Fibroblast of lung (primary cell): ENCODE results near the gene MLC1. TPM values are rescaled to one million over a fixed set of nuclear protein-coding genes. Genes with fewer than 3 reads are reported as not detected.

Experiments used
- DNase-seq, 2 donors: peaks; one replicate each; pipeline versions ENCODE4 v3.0.0 to v3.0.0-alpha.2; 2010; ENCODE audit warnings: low read depth in 2 of 2
- H2AFZ ChIP-seq: 2 replicates; pipeline ENCODE4 v1.5.1; 2012; ENCODE audit warnings: low read length, control low read depth, inconsistent platforms
- H3K27ac ChIP-seq: 2 replicates; pipeline ENCODE4 v1.5.1; 2011; ENCODE audit warnings: low read length, control low read depth; ENCODE audit not compliant: insufficient read depth
- H3K27me3 ChIP-seq: 2 replicates; pipeline ENCODE4 v1.5.1; 2011; ENCODE audit warnings: mild to moderate bottlenecking, low read length; ENCODE audit not compliant: control insufficient read depth, insufficient read depth
- H3K36me3 ChIP-seq: 2 replicates; pipeline ENCODE4 v1.5.1; 2011; ENCODE audit warnings: low read length; ENCODE audit not compliant: control insufficient read depth, insufficient read depth
- H3K4me1 ChIP-seq: 2 replicates; pipeline ENCODE4 v1.5.1; 2011; ENCODE audit warnings: low read length; ENCODE audit not compliant: control insufficient read depth, insufficient read depth; ENCODE audit errors: extremely low read depth
- H3K4me2 ChIP-seq: 2 replicates; pipeline ENCODE4 v1.5.1; 2011; ENCODE audit warnings: low read length, control low read depth; ENCODE audit not compliant: insufficient read depth; ENCODE audit errors: extremely low read depth
- H3K4me3 ChIP-seq, 4 experiments: fragments of 200-600 bp in 1 of 4; sonication (generic) in 1 of 4; replicated peaks in 1 of 4; 2 replicates each; pipeline ENCODE4 v1.5.1; 2011 to 2016; ENCODE audit warnings: low read length in 4 of 4, low read depth in 3 of 4, mild to moderate bottlenecking in 3 of 4, control low read depth in 2 of 4, inconsistent platforms in 1 of 4, mixed read lengths in 1 of 4; ENCODE audit not compliant: insufficient read depth in 1 of 4; ENCODE audit errors: control extremely low read depth in 1 of 4
- H3K79me2 ChIP-seq: 2 replicates; pipeline ENCODE4 v1.5.1; 2012; ENCODE audit warnings: mild to moderate bottlenecking, low read length, inconsistent platforms; ENCODE audit not compliant: control insufficient read depth, insufficient read depth
- H3K9ac ChIP-seq: 2 replicates; pipeline ENCODE4 v1.5.1; 2011; ENCODE audit warnings: mild to moderate bottlenecking, low read length, control low read depth; ENCODE audit not compliant: insufficient read depth
- H3K9me3 ChIP-seq: 2 replicates; pipeline ENCODE4 v1.5.1; 2012; ENCODE audit warnings: low read depth, low read length; ENCODE audit not compliant: control insufficient read depth, insufficient read depth
- H4K20me1 ChIP-seq: 2 replicates; pipeline ENCODE4 v1.5.1; 2011; ENCODE audit warnings: low read length; ENCODE audit not compliant: control insufficient read depth, insufficient read depth; ENCODE audit errors: extremely low read depth
- EZH2 ChIP-seq: IDR thresholded peaks from 2 replicates; pipeline ENCODE4 v1.5.1; 2012; ENCODE audit warnings: low read length, control low read depth, mild to moderate bottlenecking; ENCODE audit errors: missing control alignments
- polyA plus RNA-seq, 2 donors: library from polyadenylated mRNA; depleted of rRNA in 1 of 2; stranded (reverse) in 1 of 2; unstranded in 1 of 2; fragments of >200 nt; gene quantifications; 2 replicates each; pipeline ENCODE4 v1.2.1, GENCODE V29; 2011 to 2012; ENCODE audit warnings: missing spikeins in 1 of 2
- total RNA-seq: library from RNA; depleted of rRNA; stranded (reverse); fragments of >200 nt; gene quantifications from 2 replicates; pipeline ENCODE4 v1.2.1, GENCODE V29; 2014
- TF ChIP-seq, protein P1 (sequence below), 2 donors: IDR thresholded peaks in 1 of 2; conservative IDR thresholded peaks in 1 of 2; 1 replicate in 1 of 2; 2 replicates in 1 of 2; pipeline ENCODE4 v1.5.1; 2011 to 2012; ENCODE audit warnings: low read length in 2 of 2, control low read depth in 1 of 2, inconsistent platforms in 1 of 2, low read depth in 1 of 2, mild to moderate bottlenecking in 1 of 2

The MLC1 gene
- total and polyA plus RNA-seq, 2 donors (not counting 1 experiment from before 2014, with no cell fraction given), result under 0.01 TPM; not detected in 1

DNA sequence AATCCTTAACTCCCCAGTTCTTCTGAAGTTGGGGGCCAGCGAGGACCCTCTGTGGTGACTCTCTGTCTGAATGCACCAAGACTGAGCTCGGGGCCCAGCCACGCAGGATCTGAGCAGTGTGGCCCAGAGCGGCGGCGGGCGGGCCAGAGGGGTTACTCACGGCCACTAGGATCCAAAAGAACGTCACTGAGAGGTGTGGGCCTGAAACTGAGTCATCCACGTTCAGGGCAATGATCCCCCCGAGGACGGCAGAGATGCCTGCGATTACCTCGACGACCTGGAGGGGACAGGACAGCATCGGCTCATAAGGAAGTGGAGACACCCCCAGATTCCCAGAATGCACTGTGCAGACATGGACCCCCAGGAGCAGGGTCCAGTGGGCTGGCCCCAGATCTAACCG, 11.2 kb downstream of the MLC1 start:
- no peaks in the 10 kb centered on the region for H3K9me3 ChIP-seq
- no peak overlapping the region for H3K4me2 ChIP-seq
- H4K20me1 ChIP-seq, result no peaks in the 10 kb centered on the region
- H3K27ac ChIP-seq, result no peak overlapping the region
- H3K4me1 ChIP-seq, result no peaks in the 10 kb centered on the region
- DNase-seq, result peak in 1 of 2 donors; percentile 32
- H2AFZ ChIP-seq, result no peak overlapping the region
- no peaks in the 10 kb centered on the region for H3K27me3 ChIP-seq
- no peak overlapping the region for H3K4me3 ChIP-seq
- H3K9ac ChIP-seq, result no peak overlapping the region
- TF ChIP-seq, protein P1, sequence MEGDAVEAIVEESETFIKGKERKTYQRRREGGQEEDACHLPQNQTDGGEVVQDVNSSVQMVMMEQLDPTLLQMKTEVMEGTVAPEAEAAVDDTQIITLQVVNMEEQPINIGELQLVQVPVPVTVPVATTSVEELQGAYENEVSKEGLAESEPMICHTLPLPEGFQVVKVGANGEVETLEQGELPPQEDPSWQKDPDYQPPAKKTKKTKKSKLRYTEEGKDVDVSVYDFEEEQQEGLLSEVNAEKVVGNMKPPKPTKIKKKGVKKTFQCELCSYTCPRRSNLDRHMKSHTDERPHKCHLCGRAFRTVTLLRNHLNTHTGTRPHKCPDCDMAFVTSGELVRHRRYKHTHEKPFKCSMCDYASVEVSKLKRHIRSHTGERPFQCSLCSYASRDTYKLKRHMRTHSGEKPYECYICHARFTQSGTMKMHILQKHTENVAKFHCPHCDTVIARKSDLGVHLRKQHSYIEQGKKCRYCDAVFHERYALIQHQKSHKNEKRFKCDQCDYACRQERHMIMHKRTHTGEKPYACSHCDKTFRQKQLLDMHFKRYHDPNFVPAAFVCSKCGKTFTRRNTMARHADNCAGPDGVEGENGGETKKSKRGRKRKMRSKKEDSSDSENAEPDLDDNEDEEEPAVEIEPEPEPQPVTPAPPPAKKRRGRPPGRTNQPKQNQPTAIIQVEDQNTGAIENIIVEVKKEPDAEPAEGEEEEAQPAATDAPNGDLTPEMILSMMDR (conservative IDR thresholded peaks at IDR 0.05 in 1 of 2, IDR thresholded peaks at IDR 0.05 in 1 of 2; ENCODE audit: low read depth in 1 of 2, low read length in 2 of 2), result no peak
- TF ChIP-seq EZH2, result no peak
- no peaks in the 10 kb centered on the region for H3K36me3 ChIP-seq
- no peaks in the 10 kb centered on the region for H3K79me2 ChIP-seq

- no peaks in the 10 kb centered on the region for H3K27me3 ChIP-seq
- H3K9ac ChIP-seq, result no peak overlapping the region
These were observed 12.3 kb downstream of the MLC1 start for GRCh38 chr22:50072714-50073538.

DNA sequence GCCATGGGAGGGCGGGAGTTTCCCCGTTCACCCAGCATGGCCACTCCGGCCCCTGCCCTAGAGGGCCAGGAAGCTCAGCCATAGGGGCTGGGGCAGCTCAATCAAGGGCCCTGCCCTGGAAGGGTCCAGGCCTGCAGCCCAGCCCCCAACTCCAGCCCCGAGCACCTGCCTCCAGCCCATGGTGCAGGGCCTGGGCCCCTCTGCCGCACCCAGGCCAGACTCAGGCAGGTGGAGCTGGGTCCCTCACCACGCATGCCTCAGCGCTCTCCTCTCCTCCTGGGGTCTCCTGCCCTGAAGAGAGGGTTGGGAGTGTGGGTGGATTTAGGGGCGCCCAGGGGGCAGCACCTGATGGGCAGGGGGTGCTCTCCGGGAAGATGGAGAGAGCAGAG, 13.1 kb downstream of the MLC1 start:
- no peaks in the 10 kb centered on the region for H4K20me1 ChIP-seq
- no peak overlapping the region for H2AFZ ChIP-seq
- H3K4me3 ChIP-seq, result no peak overlapping the region
- no peaks in the 10 kb centered on the region for H3K79me2 ChIP-seq
- H3K9me3 ChIP-seq, result no peaks in the 10 kb centered on the region
- TF ChIP-seq EZH2, result no peak
- TF ChIP-seq, protein P1 (conservative IDR thresholded peaks at IDR 0.05 in 1 of 2, IDR thresholded peaks at IDR 0.05 in 1 of 2; ENCODE audit: low read depth in 1 of 2, low read length in 2 of 2), result no peak
- H3K27ac ChIP-seq, result no peak overlapping the region
- no peak for DNase-seq
- no peak overlapping the region for H3K4me2 ChIP-seq
- no peaks in the 10 kb centered on the region for H3K36me3 ChIP-seq
- H3K4me1 ChIP-seq, result no peaks in the 10 kb centered on the region
- no peak overlapping the region for H3K9ac ChIP-seq
- H3K27me3 ChIP-seq, result no peaks in the 10 kb centered on the region

More at GRCh38 chr22:50072714-50073538, 12.3 kb downstream of the MLC1 start:
- Histone ChIP-seq H3K79me2 (no peaks in the 10 kb centered on the region), H3K4me3 (no peak overlapping the region), H3K36me3 (no peaks in the 10 kb centered on the region), H4K20me1 (no peaks in the 10 kb centered on the region), H3K27ac (no peak overlapping the region), H3K4me2 (no peak overlapping the region), H3K4me1 (no peaks in the 10 kb centered on the region), H2AFZ (no peak overlapping the region), H3K9me3 (no peaks in the 10 kb centered on the region)
- no peak for DNase-seq
- no peak for TF ChIP-seq EZH2
- TF ChIP-seq, protein P1 (conservative IDR thresholded peaks at IDR 0.05 in 1 of 2, IDR thresholded peaks at IDR 0.05 in 1 of 2; ENCODE audit: low read depth in 1 of 2, low read length in 2 of 2), result no peak
